H9 (cell line): ENCODE data around the gene MCF2L. TPM values are rescaled to one million over a fixed set of nuclear protein-coding genes. Genes with fewer than 3 reads are reported as not detected.
A peak's percentile ranks its signal among the peaks of the same experiment; 100 is the strongest.

Experiments
- DNase-seq: peaks from one replicate; pipeline ENCODE4 v3.0.0-alpha.2; 2017
- H2AFZ ChIP-seq: one replicate; pipeline ENCODE4 v1.6.1; 2013; ENCODE audit warnings: mild to moderate bottlenecking, low read length, control low read depth, moderate library complexity
- H2AK5ac ChIP-seq: 2 replicates; pipeline ENCODE4 v1.6.1; 2013; ENCODE audit warnings: low read length, control low read depth, mixed read lengths; ENCODE audit not compliant: insufficient read length
- H2BK120ac ChIP-seq: one replicate; pipeline ENCODE4 v1.6.1; 2013; ENCODE audit warnings: low read depth, mild to moderate bottlenecking, low read length, control low read depth, inconsistent platforms; ENCODE audit not compliant: poor library complexity, severe bottlenecking
- H2BK12ac ChIP-seq: 2 replicates; pipeline ENCODE4 v1.6.1; 2013; ENCODE audit warnings: low read length, control low read depth, mixed read lengths, low read depth; ENCODE audit not compliant: insufficient read length
- H2BK15ac ChIP-seq: 2 replicates; pipeline ENCODE4 v1.6.1; 2013; ENCODE audit warnings: low read depth, low read length, control low read depth
- H2BK20ac ChIP-seq: one replicate; pipeline ENCODE4 v1.6.1; 2013; ENCODE audit warnings: low read depth, mild to moderate bottlenecking, low read length, control low read depth, inconsistent platforms; ENCODE audit not compliant: poor library complexity, severe bottlenecking
- H2BK5ac ChIP-seq: 2 replicates; pipeline ENCODE4 v1.6.1; 2013; ENCODE audit warnings: low read length, control low read depth, mixed read lengths; ENCODE audit not compliant: insufficient read length
- H3K14ac ChIP-seq: 2 replicates; pipeline ENCODE4 v1.6.1; 2013; ENCODE audit warnings: low read length, control low read depth; ENCODE audit not compliant: insufficient read depth
- H3K18ac ChIP-seq: 2 replicates; pipeline ENCODE4 v1.6.1; 2013; ENCODE audit warnings: low read depth, mild to moderate bottlenecking, mixed read lengths, low read length, control low read depth; ENCODE audit not compliant: insufficient read length
- H3K23ac ChIP-seq: 2 replicates; pipeline ENCODE4 v1.6.1; 2013; ENCODE audit warnings: low read length, control low read depth, mixed read lengths, low read depth; ENCODE audit not compliant: insufficient read length
- H3K23me2 ChIP-seq: 2 replicates; pipeline ENCODE4 v1.6.1; 2013; ENCODE audit warnings: low read depth, mild to moderate bottlenecking, mixed read lengths, low read length, control low read depth; ENCODE audit not compliant: insufficient read length, poor library complexity, severe bottlenecking
- H3K27ac ChIP-seq: 2 replicates; pipeline ENCODE4 v1.5.1; 2013; ENCODE audit warnings: low read length, control low read depth, mixed read lengths, low read depth; ENCODE audit not compliant: insufficient read length
- H3K27me3 ChIP-seq: 2 replicates; pipeline ENCODE4 v1.6.1; 2013; ENCODE audit warnings: low read length, control low read depth, inconsistent platforms; ENCODE audit not compliant: insufficient read depth
- H3K4ac ChIP-seq: 2 replicates; pipeline ENCODE4 v1.6.1; 2013; ENCODE audit warnings: low read depth, mild to moderate bottlenecking, control low read depth, inconsistent platforms, low read length, moderate library complexity
- H3K4me1 ChIP-seq: 2 replicates; pipeline ENCODE4 v1.6.1; 2013; ENCODE audit warnings: low read length, control low read depth, inconsistent platforms; ENCODE audit not compliant: insufficient read depth
- H3K4me2 ChIP-seq: 2 replicates; pipeline ENCODE4 v1.6.1; 2013; ENCODE audit warnings: low read length, control low read depth, mixed read lengths; ENCODE audit not compliant: insufficient read length, insufficient read depth
- H3K56ac ChIP-seq: 2 replicates; pipeline ENCODE4 v1.6.1; 2013; ENCODE audit warnings: low read depth, mild to moderate bottlenecking, mixed read lengths, low read length, control low read depth; ENCODE audit not compliant: insufficient read length
- H3K79me1 ChIP-seq: 2 replicates; pipeline ENCODE4 v1.6.1; 2013; ENCODE audit warnings: low read depth, mild to moderate bottlenecking, moderate library complexity, low read length, control low read depth, inconsistent platforms; ENCODE audit not compliant: insufficient read depth, poor library complexity, severe bottlenecking
- H3K79me2 ChIP-seq: 2 replicates; pipeline ENCODE4 v1.6.1; 2013; ENCODE audit warnings: low read length, control low read depth, inconsistent platforms; ENCODE audit not compliant: insufficient read depth
- H3K9ac ChIP-seq: 2 replicates; pipeline ENCODE4 v1.6.1; 2013; ENCODE audit warnings: low read length, control low read depth, mixed read lengths; ENCODE audit not compliant: insufficient read length; ENCODE audit errors: extremely low read depth
- H3K9me3 ChIP-seq: one replicate; pipeline ENCODE4 v1.6.1; 2013; ENCODE audit warnings: low read depth, low read length, inconsistent platforms; ENCODE audit not compliant: control insufficient read depth
- H3T11ph ChIP-seq: one replicate; pipeline ENCODE4 v1.6.1; 2013; ENCODE audit warnings: mild to moderate bottlenecking, low read length, control low read depth, inconsistent platforms
- H4K20me1 ChIP-seq: one replicate; pipeline ENCODE4 v1.6.1; 2013; ENCODE audit not compliant: control insufficient read depth, insufficient read length, insufficient read depth
- H4K5ac ChIP-seq: 2 replicates; pipeline ENCODE4 v1.6.1; 2013; ENCODE audit warnings: low read depth, mild to moderate bottlenecking, mixed read lengths, low read length, control low read depth; ENCODE audit not compliant: insufficient read length
- H4K8ac ChIP-seq: replicated peaks from 2 replicates; pipeline ENCODE4 v1.6.1; 2013; ENCODE audit warnings: low read length, control low read depth, mixed read lengths, low read depth; ENCODE audit not compliant: insufficient read length
- H4K91ac ChIP-seq: 2 replicates; pipeline ENCODE4 v1.6.1; 2013; ENCODE audit warnings: low read depth, mild to moderate bottlenecking, moderate library complexity, mixed read lengths, low read length, control low read depth; ENCODE audit not compliant: insufficient read length
- H3K27ac Mint-ChIP-seq, 3 experiments: 2 replicates in 2 of 3; 3 replicates in 1 of 3; pipeline ENCODE4 v1.8.0; 2020 to 2021; ENCODE audit warnings: mixed read lengths in 3 of 3, mild to moderate bottlenecking in 1 of 3, moderate library complexity in 1 of 3
- H3K27me3 Mint-ChIP-seq: 2 replicates; pipeline ENCODE4 v1.8.0; 2021; ENCODE audit warnings: low read depth, mild to moderate bottlenecking, moderate library complexity, mixed read lengths
- H3K36me3 Mint-ChIP-seq, 3 experiments: 2 replicates in 2 of 3; 3 replicates in 1 of 3; pipeline ENCODE4 v1.8.0; 2020 to 2021; ENCODE audit warnings: low read depth in 3 of 3, mixed read lengths in 3 of 3; ENCODE audit not compliant: insufficient read depth in 1 of 3
- H3K4me1 Mint-ChIP-seq, 2 experiments: 2 replicates each; pipeline ENCODE4 v1.8.0; 2020; ENCODE audit warnings: mixed read lengths in 2 of 2
- H3K4me3 Mint-ChIP-seq, 2 experiments: 2 replicates in 1 of 2; 3 replicates in 1 of 2; pipeline ENCODE4 v1.8.0; 2020 to 2021; ENCODE audit warnings: mild to moderate bottlenecking in 2 of 2, mixed read lengths in 2 of 2, moderate library complexity in 1 of 2
- H3K9me3 Mint-ChIP-seq, 2 experiments: 2 replicates in 1 of 2; 3 replicates in 1 of 2; pipeline ENCODE4 v1.8.0; 2020; ENCODE audit warnings: mild to moderate bottlenecking in 2 of 2, mixed read lengths in 2 of 2, moderate library complexity in 1 of 2
- CTCF ChIP-seq: fragments of 200-600 bp; sonication (generic); conservative IDR thresholded peaks from 3 replicates; pipeline ENCODE4 v1.8.0; 2021; ENCODE audit warnings: antibody characterized with exemption, mild to moderate bottlenecking
- WGBS: extraction: QIAGEN DNeasy Blood & Tissue Kit; methylation state at CpG from one replicate; pipeline ENCODE4 v1.1.7; 2013; ENCODE audit warnings: missing lambda C conversion rate, low lambda C conversion rate, mixed read lengths; ENCODE audit not compliant: insufficient read length; ENCODE audit errors: extremely low coverage; 5-methylcytosine and 5-hydroxymethylcytosine counted together
- total RNA-seq: library from RNA; stranded (reverse); gene quantifications from 2 replicates; pipeline ENCODE4 v1.2.1, GENCODE V29; 2021

Gene MCF2L
- total RNA-seq, 1 experiment from 2014 or later = 18.5 TPM

- Histone ChIP-seq H3K9ac (no peak overlapping the region), H3K23me2 (no peaks in the 10 kb centered on the region), H2BK20ac (no peak overlapping the region), H3K4ac (no peak overlapping the region), H4K5ac (no peak overlapping the region), H3K23ac (no peak overlapping the region), H3T11ph (no peak overlapping the region), H2BK120ac (no peak overlapping the region), H2BK15ac (no peak overlapping the region), H3K4me1 (no peaks in the 10 kb centered on the region; the same call in 1 of the 2 replicates), H3K56ac (no peak overlapping the region), H4K20me1 (peaks cover 2% of the 10 kb centered on the region), H2BK5ac (no peak overlapping the region), H2BK12ac (no peak overlapping the region), H4K91ac (no peak overlapping the region), H3K14ac (no peak overlapping the region), H3K79me2 (no peaks in the 10 kb centered on the region), H3K27ac (no peak overlapping the region), H2AK5ac (no peak overlapping the region), H3K27me3 (no peaks in the 10 kb centered on the region), H3K9me3 (no peaks in the 10 kb centered on the region), H4K8ac (no peak overlapping the region), H2AFZ (no peak overlapping the region), H3K18ac (no peak overlapping the region), H3K4me2 (no peak overlapping the region), H3K79me1 (no peaks in the 10 kb centered on the region)
- no CpG with 5 or more reads among the region's 17 CpGs for WGBS
- peaks cover 1% of the 10 kb centered on the region; the same call in 1 of the 2 replicates for H3K27me3 Mint-ChIP-seq
- H3K4me1 Mint-ChIP-seq = peaks cover 12 to 18% of the 10 kb centered on the region in 2 experiments
- no peak for TF ChIP-seq CTCF
- H3K36me3 Mint-ChIP-seq = peaks cover 0 to 9% (median 6%) of the 10 kb centered on the region in 3 experiments; a peak in 4 of 7 replicates
- H3K9me3 Mint-ChIP-seq = no peaks in the 10 kb centered on the region
- H3K27ac Mint-ChIP-seq = peak overlapping the region in 2 of 3 experiments; percentile 29 to 79; a peak in 2 of 7 replicates
- DNase-seq = no peak
- H3K4me3 Mint-ChIP-seq = no peak overlapping the region
Measured at GRCh38 chr13:113088691-113089020, 119.6 kb downstream of the MCF2L start.
